HuH-7.5 (cell line): Measurements from ENCODE around the gene MAGI2.
A peak's percentile ranks its signal among the peaks of the same experiment; 100 is the strongest.
"Not testable (repeated sequence)": the region's sequence is repeated elsewhere in the genome, so short reads cannot be mapped to it uniquely, and the experiment has no call there.

Experiments
- DNase-seq: peaks from one replicate; pipeline ENCODE4 v3.0.0; 2011; ENCODE audit warnings: low spot score

MAGI2 gene

DNA sequence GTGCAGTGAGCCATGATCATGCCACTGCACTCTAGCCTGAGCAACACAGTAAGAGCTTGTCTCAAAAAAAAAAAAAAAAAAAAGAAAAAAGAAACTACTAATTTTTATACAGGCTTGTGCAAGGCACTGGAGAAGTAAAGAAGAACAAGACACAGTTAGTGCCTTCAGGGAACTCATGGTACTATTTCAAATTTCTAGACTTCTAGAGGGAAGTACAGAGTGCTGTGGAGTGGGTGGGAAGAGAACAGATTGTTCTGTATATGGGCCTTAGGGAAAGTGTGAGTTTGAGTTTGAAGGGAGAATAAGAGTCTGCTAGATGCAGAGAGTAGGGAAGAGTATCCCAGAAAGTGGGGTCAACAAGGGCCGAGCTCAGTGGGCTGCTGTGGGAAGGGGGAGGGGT, 1420.1 kb downstream of the MAGI2 start:
- no peak for DNase-seq

DNA sequence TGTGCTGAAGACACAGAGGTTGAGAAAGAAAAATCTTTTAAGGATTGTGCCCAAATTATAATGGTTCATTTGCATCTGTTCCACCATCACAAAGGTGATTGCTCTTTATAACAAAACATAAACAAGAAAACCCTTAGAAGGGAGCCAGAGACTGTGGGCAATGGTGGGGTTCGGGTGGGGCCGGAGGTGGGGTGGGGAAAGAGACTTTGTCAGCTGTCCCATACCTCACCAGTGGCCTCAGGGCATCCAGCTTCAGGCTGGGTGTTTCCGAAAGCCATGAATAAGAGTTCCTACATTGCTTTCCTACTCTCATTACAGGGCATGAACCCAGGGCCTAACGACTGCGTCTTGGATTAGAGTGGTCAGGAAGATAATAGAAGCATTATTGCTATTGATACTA, 1427.0 kb downstream of the MAGI2 start:
- no peak for DNase-seq

DNA sequence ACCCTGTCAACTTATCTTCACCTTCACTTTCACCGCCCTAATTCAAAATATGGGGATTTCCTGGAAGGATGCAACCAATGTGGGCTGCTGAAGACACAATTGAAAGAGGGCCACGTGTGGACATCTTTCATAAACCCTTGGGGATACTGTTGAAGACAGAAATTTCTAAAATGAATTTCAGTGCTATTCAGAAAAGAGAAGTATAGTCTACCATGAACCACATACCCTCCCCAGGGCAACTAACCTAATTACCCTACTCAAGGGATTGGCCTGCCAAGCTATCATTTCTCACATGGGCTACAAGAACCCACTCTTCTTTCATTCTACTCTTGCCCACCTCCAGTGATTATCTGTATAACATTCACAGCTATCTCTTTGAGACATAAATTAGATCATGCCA, 1428.9 kb downstream of the MAGI2 start:
- DNase-seq = no peak

DNA sequence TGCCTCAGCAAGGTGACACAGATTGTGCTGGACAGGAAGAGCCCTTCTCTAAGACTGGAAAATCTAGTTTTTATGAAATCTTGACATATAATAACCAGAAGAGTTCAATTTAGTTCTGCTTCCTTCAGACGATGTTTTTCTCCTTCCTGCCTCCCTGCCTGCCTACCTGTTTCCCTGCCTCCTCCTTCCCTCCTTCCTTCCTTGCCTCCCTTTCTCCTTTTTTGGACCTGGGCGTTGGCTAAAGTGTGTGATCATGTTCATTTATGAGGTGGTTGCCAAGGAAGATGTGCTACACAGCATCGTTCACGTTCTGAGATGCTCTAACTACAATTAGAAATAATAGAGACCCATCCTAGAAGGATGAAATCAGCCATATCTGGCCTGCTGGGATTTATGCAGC, 1430.3 kb downstream of the MAGI2 start:
- DNase-seq = no peak

DNA sequence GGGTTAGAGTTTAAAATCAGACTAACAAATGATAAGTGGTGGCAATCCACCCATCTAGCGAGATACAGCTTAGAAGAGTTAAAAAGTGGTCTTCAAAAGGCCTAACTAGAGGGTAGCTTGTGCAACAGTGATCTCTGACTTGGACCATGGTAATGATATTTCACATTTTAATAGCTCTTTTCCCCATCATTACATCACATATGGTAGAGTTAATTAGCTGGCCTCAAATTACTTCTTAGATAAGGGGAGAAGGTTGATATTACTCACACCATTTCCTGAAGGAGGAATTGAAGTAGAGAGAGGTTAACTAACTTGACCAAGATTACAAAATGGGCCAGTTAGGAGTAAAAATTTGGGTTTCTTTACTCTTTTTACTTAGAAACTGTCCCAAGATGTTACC, 1431.3 kb downstream of the MAGI2 start:
- no peak for DNase-seq

DNA sequence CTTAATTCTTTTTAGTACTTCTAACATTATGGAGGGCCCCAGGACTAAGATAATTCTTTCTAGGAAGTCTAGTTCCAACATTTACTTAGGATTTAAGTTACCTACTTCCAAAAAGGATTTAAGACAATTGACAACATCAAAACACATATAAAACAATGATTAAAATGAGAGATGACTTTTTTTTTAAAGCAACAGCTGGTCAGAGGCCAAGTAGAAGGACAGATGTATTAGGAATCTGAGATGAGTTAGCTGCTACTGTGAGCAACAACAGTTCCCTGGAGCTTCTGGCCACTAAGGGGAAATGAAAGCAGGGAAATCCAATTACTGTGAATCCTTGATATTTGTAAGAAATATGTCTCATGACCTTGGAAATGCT, 1432.6 kb downstream of the MAGI2 start:
- DNase-seq = no peak

DNA sequence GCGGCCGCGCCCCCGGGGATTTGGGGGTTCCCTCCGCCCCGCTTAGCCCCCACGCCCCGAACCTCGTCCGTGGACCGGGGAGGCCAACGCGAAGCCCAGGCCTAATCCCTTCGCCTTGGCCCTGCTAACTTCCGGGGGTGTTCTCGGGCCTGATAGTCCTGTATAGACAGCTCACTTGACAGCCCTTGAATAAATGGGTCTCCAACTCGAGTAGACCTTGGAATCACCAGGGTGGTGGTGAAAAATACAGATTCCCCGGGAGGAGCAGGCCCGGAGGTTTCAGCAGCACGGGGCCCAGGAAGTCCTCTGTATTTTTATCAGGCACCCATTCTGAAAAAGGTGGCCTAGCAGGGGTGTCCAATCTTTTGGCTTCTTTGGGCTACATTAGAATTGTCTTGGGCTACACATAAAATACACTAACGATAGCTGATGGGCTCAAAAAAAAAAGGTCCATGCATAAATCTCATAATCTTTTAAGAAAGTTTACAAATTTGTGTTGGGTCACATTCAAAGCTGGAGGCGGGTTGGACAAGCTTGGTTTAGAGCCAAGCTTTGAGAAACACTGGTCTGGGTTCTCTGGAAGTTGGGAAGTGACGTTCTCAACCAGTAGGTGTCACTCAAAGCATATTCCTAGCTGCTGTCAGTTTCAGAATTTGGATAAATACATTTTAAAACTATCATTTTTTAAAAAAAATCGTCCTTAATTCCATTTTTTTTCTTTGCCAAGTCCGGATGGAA, 1433.2 kb downstream of the MAGI2 start:
- peak; percentile 48 for DNase-seq

DNA sequence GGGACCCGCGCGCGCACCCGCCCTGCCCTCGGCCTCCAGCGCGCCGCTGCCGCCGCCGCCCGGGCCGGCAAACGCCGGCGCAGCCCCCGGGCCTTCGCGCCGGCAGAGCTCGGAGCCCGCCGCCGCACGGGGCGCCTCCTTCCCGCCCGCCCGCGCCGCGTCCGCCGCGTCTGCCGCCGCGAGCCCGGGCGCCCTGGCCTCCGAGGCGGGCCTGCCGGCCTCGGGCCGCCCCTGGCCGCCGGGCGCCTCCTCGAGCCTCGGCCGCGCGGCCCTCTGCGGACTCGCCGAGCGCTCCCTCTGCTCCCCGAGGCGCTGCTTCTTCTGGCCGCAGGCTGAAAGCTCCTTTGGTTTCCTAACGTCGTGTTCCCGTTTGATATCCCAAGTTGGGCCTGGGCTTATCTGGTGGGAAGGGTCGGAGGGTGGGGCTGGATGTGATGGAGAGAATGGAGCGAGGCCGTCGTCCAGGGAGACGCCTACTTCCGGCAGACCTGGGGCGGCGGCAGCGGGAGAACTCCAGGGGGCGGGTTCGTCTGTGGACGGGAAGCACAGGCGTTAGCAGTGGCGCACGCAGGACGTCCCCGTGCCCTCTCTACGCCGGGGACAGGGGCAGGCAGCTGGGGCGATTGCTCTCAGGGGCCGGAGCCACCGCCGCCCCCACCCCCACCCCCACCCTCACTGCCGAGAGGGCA, 1433.9 kb downstream of the MAGI2 start:
- peak; percentile 79 for DNase-seq

DNA sequence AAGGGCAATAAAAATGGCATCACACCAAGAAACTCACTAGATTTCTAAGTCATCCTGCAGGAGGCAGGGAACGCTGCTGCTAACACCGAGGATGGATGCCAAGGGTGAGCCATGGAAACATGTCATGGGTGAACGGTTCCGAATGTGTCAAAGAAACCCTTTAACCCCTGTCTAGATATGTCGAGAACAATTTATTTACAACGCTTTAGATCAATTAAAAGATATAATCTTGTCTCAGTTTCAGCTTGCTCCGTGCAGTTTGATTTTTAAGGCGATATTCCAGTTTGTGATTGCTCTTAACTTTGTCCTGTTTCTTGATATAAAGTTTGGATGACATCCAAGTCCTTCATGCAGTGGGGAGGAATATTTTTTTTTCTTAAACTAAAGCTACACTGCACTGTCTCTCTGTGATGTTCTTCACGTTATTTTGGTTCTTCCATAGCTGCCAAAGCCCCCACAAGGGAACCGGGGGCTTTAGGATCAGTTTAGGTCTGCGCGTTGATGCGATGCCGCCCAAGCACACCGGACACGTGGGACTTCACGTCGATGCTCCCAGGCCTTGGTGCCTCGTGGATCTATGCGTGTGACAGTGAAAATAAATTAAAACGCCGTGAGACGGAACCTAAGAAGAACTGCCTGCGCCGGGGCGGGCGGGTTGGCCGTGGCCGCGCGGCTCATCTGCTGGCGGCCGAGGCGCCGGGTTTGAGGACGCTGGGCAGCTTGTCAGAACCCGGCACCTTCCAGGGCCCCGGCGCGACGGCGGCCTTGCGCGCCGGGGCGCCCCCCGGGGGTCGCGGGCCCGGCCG, 1434.6 kb downstream of the MAGI2 start:
- DNase-seq = peak; percentile 16

DNA sequence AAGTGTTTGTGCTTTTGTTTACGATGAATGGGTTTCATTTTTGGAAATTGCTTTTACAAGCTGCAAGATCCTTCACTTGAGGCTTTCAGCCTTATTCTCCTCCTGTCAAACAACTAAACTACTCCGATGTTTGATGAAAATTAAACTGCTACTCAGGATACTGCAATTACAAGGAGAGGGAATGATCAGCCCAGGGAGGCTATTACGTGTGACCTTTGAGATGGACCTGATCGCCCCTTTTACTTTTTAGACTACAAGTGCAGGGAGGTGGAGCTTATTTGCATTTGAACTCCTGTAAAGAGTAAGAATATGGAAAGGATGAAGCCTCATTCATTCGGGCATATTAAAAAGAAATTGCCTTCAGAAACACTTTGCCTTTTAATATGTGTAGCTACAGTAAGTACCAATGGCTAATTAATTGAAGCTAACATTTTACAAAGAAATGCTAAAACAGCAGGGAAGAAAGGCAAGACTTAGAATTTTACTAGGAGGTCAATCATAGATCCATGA, 1435.8 kb downstream of the MAGI2 start:
- DNase-seq = no peak

DNA sequence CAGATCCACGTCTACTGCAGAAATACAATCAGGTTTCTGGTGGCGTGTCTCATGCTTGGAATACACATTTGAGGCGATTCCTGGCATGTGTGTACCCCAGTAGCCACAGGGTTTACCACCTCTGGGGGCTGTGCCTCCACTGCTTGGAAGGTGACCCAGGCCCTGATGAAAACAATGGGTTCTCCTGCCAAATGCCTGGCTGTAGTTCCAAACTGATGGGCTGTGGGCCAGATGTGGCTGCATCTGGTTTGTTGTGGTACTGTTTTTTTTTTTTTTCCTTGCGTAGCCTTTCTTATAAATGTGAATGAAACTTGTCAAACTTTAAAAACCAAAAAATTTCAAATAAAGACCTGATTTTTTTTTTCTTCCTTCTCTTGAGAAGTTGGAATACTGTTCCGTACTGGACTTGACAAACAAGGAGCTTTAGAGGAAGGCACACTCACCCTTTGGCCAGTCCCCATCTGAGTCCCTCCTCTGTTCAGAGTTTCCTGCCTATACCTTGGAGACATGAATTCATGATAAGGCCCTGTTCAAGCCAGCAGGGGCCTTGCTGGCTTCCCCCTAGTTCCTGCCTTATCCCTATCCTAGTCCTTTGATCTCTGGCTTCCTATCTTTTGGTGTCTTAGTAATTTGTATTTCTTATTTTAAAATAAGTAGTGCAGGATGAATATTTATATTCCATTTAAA, 1437.8 kb downstream of the MAGI2 start:
- no peak for DNase-seq

DNA sequence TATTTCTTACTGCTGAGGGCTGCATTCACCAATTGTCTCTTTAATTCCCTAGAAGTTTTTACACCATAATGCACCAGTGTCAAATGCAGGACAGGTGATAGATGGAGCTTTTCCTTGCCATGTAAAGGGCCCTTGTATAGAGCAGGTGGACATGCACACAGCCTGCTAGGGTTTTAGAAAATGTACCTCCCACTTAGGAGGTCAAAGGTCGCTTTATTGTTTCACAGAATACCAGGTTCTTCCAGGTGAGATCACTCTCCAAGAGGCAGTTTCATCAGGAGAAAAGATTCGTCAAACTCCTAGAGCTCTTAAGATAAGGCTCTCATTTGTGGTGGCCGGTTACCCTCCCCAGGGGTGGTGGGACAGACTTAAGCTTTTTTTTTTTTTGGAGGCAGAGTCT, 1439.1 kb downstream of the MAGI2 start:
- no peak for DNase-seq

DNA sequence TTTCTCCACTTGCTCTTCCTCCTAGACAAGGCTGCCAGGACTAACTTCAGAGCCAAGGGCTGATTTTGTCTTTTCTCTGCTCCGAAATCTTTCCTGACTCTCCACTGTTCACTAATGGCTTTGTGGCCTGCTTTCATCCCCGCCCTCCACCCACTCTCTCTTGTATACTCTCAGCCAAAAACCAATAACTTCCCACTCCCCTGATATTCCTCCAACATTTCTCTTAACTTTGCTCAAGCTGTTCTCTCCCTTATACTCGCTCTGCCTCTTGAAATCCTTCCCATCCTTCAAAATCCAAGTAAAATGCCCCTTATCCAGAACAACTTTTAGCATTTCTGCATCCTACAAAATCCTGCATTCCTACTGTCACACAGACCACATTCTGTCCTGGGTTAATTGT, 1440.1 kb downstream of the MAGI2 start:
- DNase-seq = no peak

DNA sequence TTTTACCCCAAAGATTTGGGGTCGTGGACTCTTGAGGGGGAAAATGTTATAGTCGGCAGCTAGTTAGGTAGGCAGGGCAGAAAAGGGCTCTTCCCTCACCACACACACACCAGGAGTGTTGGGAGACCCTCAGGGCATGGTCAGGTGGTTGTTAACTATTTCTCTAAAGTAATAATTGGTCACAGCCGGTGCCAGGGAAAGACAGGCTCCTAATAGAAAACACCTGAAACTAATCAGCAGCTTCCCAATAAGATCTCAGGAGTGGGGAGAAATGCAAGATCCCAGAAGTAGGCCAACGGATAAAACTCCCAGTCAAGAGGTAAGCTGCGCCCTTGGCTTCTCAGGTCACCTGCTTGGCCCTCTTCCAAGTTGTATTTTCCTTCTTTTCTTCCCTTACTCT, 1441.8 kb downstream of the MAGI2 start:
- no peak for DNase-seq

DNA sequence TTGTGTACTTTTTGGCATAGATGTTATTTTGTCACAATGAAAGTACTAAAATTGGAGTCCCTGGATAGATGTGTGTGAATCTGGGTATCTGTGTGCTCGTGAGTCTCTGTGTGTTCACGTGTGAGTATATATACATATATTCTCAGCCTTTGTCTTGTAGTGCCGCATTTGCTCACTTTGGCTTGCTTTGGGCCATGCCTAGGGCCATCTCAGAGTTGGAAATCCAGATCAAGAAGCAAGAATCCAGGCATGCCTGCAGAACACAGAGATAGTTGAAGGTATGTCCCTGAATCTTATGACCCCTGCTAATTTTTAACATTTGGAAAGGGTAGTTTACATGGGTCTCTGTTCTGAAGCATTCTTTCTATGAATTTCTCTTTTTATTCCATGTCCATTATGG, 1446.2 kb downstream of the MAGI2 start:
- DNase-seq = no peak

DNA sequence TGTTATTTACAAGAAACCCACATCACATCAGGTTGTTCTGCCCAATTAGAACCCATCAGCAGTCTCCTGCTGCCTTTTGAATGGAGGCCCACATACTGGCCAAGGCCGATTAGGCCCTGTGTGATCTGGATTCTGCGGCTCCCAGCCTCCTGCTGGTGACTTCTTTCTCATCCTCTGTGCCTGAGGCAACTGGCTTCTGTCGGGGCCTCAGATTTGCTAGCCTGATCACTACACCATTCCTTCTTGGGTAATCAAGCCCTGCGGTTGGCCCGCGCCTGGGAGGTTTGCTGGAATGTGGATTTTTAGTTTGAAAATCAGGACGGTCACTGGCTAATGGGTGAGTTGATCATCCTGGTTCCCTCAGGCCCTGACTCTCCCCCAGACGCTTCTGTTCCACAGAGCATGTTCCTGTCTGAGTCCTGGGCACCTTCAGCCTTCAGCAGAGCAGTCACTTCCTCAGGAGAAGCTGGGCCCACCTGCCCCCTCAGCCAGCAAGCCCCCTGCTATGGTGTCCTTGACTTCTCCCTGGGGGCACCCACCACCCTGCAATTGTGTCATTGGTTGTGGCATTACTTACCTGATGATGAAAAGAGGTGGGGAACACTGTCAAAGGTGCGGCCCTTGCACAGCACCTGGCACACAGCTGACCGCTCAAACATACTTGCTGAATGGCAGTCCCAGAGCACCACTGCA, 1447.3 kb downstream of the MAGI2 start:
- no peak for DNase-seq

DNA sequence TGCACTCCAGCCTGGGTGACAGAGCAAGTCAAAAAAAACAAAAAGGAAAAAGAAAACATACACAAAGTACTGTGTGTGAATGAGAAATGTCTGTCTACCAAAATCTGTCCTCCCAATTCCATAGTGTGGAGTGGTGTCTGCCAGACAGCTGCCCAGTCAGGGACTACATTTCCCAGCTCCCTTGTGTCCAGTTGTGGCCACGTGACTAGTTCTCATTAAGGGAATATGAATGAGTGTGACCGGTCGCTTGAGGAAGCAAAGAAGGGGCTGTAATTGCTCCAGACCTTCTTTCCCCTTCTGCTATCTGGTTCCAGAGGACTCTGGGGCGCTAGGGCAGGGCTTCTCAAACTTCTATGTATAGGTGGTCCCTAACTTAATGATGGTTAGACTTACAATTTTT, 1450.8 kb downstream of the MAGI2 start:
- DNase-seq = no peak

DNA sequence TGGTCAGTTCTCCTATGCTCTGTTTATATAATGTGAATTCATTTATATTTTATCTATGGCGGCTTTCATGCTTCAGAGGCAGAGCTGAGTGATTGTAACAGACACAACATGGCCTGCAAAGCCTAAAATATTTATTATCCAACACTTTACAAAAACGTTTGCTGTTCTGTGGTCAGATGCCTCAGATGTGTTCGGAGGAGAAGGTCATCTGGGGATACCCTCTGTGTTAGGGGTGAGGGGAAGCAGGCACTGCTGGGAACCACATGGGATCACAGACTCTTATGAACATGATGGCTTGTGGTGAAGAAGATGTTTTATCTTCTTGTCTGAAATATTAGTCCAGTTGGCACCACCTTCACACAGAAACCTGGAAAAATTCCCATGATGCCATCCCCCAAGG, 1451.4 kb downstream of the MAGI2 start:
- DNase-seq = no peak

DNA sequence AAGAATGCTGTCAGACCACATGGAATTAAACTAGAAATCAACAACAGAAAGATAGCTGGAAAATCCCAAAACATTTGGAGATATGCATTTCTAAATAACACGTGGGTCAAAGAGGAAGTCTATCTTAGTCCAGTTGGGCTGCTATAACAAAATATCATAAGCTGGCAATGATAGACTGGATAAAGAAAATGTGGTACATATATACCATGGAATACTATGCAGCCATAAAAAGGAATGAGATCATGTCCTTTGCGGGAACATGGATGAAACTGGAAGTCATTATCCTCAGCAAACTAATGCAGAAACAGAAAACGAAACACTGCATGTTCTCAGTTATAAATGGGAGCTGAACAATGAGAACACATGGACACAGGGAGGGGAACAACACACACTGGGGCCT, 1454.3 kb downstream of the MAGI2 start:
- not testable (repeated sequence) for DNase-seq

DNA sequence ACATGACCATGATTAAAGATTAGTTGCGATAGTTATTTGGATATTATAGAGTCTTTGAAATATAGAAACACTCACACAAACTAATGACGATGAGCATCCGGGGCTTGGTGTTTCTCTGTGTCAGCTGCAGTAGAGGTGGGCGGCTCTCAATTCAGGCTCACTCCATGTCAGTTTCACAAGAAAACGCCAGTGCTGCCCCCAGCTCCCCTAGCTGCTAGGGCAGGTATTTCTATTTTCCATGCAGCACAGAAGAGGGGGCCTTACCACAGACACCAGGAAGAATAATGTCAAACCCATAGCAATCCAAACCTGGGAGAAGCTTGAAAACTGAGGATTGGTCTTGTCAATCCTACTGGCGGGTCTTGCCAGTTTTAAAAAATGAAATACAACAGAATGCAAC, 1457.8 kb downstream of the MAGI2 start:
- no peak for DNase-seq

DNA sequence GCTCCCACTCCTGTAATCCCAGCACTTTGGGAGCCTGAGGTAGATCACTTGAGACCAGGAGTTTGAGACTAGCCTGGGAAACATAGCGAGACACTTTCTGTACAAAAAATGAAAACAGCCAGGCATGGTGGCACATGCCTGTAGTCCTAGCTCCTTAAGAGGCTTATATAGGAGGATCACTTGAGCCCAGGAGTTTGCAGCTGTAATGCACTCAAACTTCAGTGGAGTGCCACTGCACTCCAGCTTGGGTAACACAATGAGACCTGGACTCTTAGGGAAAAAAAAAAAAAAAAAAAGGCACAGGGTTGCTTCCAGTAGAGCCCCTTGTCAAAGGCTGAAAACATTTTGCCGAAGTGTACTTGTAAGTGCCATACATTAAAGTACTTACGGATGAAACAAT, 1459.6 kb downstream of the MAGI2 start:
- no peak for DNase-seq

DNA sequence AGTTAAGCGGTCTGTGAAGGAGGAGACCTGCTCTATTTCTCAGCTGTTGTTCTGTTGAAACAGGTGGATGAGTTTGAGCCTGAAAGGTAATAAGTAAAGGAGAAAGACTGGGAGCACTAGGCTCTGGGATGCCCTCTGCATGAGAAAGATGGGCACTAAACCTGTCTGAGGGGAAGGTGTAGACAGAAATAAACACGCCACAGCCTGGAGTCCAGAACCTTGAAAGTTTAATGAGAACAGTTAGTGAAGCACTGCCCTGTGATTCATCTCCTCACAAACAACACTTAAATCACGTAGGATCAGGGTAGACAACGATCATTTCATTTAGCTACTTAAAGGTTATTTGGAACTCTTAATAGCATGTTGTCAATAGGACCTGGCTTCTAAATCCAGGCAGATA, 1461.8 kb downstream of the MAGI2 start:
- no peak for DNase-seq
